HepG2 (cell line): Measurements from ENCODE around the gene ZBED5. TPM values are rescaled to one million over a fixed set of nuclear protein-coding genes. Genes with fewer than 3 reads are reported as not detected.
A peak's percentile ranks its signal among the peaks of the same experiment; 100 is the strongest.

ENCODE experiments used
- ATAC-seq: fragments of 200-7000 bp; cut with Tn5 transposase; 3 replicates; pipeline ENCODE4 v1.9.1; 2020; ENCODE audit warnings: mild to moderate bottlenecking, moderate library complexity
- BruUV-seq: library from RNA; stranded (reverse); fragments of 400-500 nt; replicated peaks from 2 replicates; lab custom pipeline; 2021; lab: Mats Ljungman, UMichigan
- CTCF ChIA-PET: fragments of 300-600 bp; formaldehyde crosslinking; extraction: SDS; loops from one replicate; lab custom pipeline; 2021; ENCODE audit warnings: low total read pairs, inconsistent platforms, low intra/inter-chr PET ratio; lab: Yijun Ruan, JAX
- POLR2A ChIA-PET: fragments of 350-600 bp; sonication (Branson Sonifier 250); formaldehyde crosslinking; loops from one replicate; lab custom pipeline; 2020; ENCODE audit warnings: antibody characterized with exemption, inconsistent platforms; lab: Yijun Ruan, JAX
- DNase-seq: peaks from one replicate; pipeline ENCODE4 v3.0.0-alpha.2; 2015; ENCODE audit warnings: low spot score
- FAIRE-seq: peaks from 3 replicates; lab custom pipeline; 2011; peaks lifted over from hg19 to GRCh38; lab: Jason Lieb, UNC
- H2AFZ ChIP-seq: one replicate; pipeline ENCODE4 v1.6.1; 2011; ENCODE audit warnings: low read length, inconsistent platforms
- H3K27ac ChIP-seq: fragments of 300-600 bp; 3 replicates; pipeline ENCODE4 v1.8.0; 2011; ENCODE audit warnings: mixed run types, mild to moderate bottlenecking, mixed read lengths, low read length, inconsistent platforms; ENCODE audit not compliant: insufficient read depth; ENCODE audit errors: extremely low read length
- H3K27me3 ChIP-seq, 2 experiments: fragments of 200-600 bp in 1 of 2; 2 replicates in 1 of 2; 3 replicates in 1 of 2; pipeline versions ENCODE4 v1.6.0 to v1.8.0; 2011; ENCODE audit warnings: low read length in 2 of 2, mild to moderate bottlenecking in 2 of 2, moderate library complexity in 2 of 2, inconsistent platforms in 1 of 2; ENCODE audit not compliant: insufficient read depth in 2 of 2, control insufficient read depth in 1 of 2
- H3K36me3 ChIP-seq, 2 experiments: fragments of 200-600 bp in 1 of 2; replicated peaks in 1 of 2; 2 replicates in 1 of 2; 3 replicates in 1 of 2; pipeline versions ENCODE4 v1.5.1 to v1.8.0; 2011; ENCODE audit warnings: low read length in 2 of 2, inconsistent platforms in 1 of 2; ENCODE audit not compliant: insufficient read depth in 2 of 2, control insufficient read depth in 1 of 2
- H3K4me1 ChIP-seq: 2 replicates; pipeline ENCODE4 v1.5.1; 2012; ENCODE audit warnings: low read length, inconsistent platforms; ENCODE audit not compliant: insufficient read depth
- H3K4me2 ChIP-seq: 2 replicates; pipeline ENCODE4 v1.6.0; 2011; ENCODE audit warnings: low read depth, low read length, inconsistent platforms
- H3K4me3 ChIP-seq, 3 experiments: fragments of 200-600 bp in 1 of 3; sonication (generic), shearing (Covaris generic) in 1 of 3; replicated peaks in 1 of 3; 2 replicates each; pipeline ENCODE4 v1.5.1; 2011 to 2016; ENCODE audit warnings: low read length in 3 of 3, inconsistent platforms in 2 of 3, low read depth in 2 of 3, mild to moderate bottlenecking in 2 of 3, control low read depth in 1 of 3, mixed read lengths in 1 of 3; ENCODE audit not compliant: insufficient read depth in 1 of 3
- H3K79me2 ChIP-seq: one replicate; pipeline ENCODE4 v1.6.1; 2011; ENCODE audit warnings: low read length, inconsistent platforms; ENCODE audit not compliant: insufficient read depth
- H3K9ac ChIP-seq: 2 replicates; pipeline ENCODE4 v1.6.0; 2011; ENCODE audit warnings: mild to moderate bottlenecking, low read depth, low read length, inconsistent platforms; ENCODE audit not compliant: insufficient read depth
- H3K9me3 ChIP-seq: 2 replicates; pipeline ENCODE4 v1.5.1; 2012; ENCODE audit warnings: mild to moderate bottlenecking, low read length
- H4K20me1 ChIP-seq: 2 replicates; pipeline ENCODE4 v1.6.0; 2011; ENCODE audit warnings: inconsistent platforms, mild to moderate bottlenecking, low read length, moderate library complexity; ENCODE audit not compliant: insufficient read depth
- CEBPB ChIP-seq: IDR thresholded peaks from 2 replicates; pipeline ENCODE4 v1.6.1; 2011; ENCODE audit warnings: low read depth, low read length, improper control_type of control experiment, borderline replicate concordance
- ELF3 ChIP-seq: IDR thresholded peaks from 2 replicates; pipeline ENCODE4 v1.6.1; 2016; ENCODE audit warnings: missing genetic modification reagents, missing compliant biosample characterization
- KAT8 ChIP-seq: IDR thresholded peaks from 2 replicates; pipeline ENCODE4 v1.6.1; 2016; ENCODE audit warnings: missing genetic modification reagents, missing compliant biosample characterization
- SMARCC2 ChIP-seq: fragments of 450-650 bp; IDR thresholded peaks from 2 replicates; pipeline ENCODE4 v1.6.1; 2017; ENCODE audit warnings: antibody characterized with exemption, mild to moderate bottlenecking
- ZNF232 ChIP-seq: sonication (generic); formaldehyde crosslinking; IDR thresholded peaks from 2 replicates; pipeline ENCODE4 v1.4.0; 2020; ENCODE audit warnings: missing genetic modification reagents, borderline replicate concordance
- WGBS: methylation state at CpG from one replicate; pipeline ENCODE4 v1.1.6; 2017; ENCODE audit warnings: low lambda C conversion rate; 5-methylcytosine and 5-hydroxymethylcytosine counted together
- in situ Hi-C: cut with HindIII; loops from 2 replicates; pipeline ENCODE4 v1.10.0; 2017; ENCODE audit warnings: low pct_unique_long_range_greater_than_20kb; ENCODE audit not compliant: extremely low pct_ligation_motif_present
- intact Hi-C: fragments of 100-400 bp; cut with micrococcal nuclease; formaldehyde crosslinking; loops from one replicate; pipeline ENCODE4 v1.10.0; 2022; ENCODE audit not compliant: unreplicated experiment
- polyA plus RNA-seq, 8 experiments: library from polyadenylated mRNA; depleted of rRNA in 3 of 8; stranded (reverse) in 7 of 8; unstranded in 1 of 8; fragments of >200 nt; fragmentation: Illumina TruSeq in 4 of 8; extraction: Trizol in 4 of 8; gene quantifications; 2 replicates each; pipeline versions ENCODE4 v1.2.1 to v1.2.3, GENCODE V29; 2011 to 2016; ENCODE audit warnings: low read depth in 4 of 8, missing spikeins in 1 of 8, mixed read lengths in 1 of 8; ENCODE audit not compliant: insufficient read depth in 1 of 8
- total RNA-seq, 5 experiments: library from RNA; depleted of rRNA; stranded (reverse); fragments of >200 nt; fragmentation: Illumina TruSeq; extraction: Trizol; gene quantifications; 2 replicates each; pipeline ENCODE4 v1.2.3, GENCODE V29; 2016; ENCODE audit warnings: low read depth in 1 of 5
- TF ChIP-seq, protein P1 (sequence below): sonication (generic); formaldehyde crosslinking; IDR thresholded peaks from 2 replicates; pipeline ENCODE4 v1.4.0; 2020; ENCODE audit warnings: missing genetic modification reagents
- TF ChIP-seq, protein P2 (sequence below): sonication (generic); formaldehyde crosslinking; IDR thresholded peaks from 2 replicates; pipeline ENCODE4 v1.5.0; 2020; ENCODE audit warnings: mild to moderate bottlenecking, low read depth, missing genetic modification reagents, borderline replicate concordance

The ZBED5 gene
- total and polyA plus RNA-seq, 2 of the 13 experiments (the other 11 are each of a cell fraction or from before 2014, with no cell fraction given) = 18.2 to 38.6 TPM

DNA sequence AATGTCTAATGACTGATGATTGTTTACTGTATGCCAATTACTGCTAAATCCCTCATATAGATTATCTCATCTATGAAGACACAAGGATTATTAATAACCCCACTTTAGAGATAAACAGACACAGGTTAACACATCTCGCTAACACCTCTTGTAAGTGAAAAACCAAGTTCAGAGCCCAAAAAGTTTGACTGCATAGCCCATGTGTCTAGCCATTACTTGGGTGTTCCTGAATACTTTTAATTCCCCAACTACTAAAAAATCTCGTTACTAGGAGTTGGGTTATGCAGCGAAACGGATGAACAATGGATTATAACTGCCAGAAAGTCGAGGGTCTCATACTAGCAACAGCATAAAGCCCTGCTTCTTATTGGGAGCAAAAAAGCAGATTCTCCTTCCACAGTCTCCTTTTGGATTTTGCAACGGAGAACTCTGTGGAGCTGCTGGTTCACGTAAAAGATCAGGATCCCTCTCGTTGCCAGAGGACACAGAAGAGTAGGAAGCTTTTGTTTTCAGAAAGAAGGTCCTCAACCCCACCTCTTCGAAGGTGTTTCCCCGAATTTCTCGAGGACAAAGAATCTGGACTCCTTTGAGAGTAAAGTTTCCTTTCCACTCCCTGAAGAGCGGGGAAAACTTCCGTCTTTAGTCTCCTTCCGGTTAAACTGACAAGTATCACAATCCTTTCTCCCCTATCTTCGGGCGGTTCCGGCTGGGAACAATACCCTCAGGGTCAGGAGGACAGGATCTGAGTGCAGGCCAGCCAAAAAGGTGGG lies 979 bp downstream of the ZBED5 start (continued):
- TF ChIP-seq, protein P1, sequence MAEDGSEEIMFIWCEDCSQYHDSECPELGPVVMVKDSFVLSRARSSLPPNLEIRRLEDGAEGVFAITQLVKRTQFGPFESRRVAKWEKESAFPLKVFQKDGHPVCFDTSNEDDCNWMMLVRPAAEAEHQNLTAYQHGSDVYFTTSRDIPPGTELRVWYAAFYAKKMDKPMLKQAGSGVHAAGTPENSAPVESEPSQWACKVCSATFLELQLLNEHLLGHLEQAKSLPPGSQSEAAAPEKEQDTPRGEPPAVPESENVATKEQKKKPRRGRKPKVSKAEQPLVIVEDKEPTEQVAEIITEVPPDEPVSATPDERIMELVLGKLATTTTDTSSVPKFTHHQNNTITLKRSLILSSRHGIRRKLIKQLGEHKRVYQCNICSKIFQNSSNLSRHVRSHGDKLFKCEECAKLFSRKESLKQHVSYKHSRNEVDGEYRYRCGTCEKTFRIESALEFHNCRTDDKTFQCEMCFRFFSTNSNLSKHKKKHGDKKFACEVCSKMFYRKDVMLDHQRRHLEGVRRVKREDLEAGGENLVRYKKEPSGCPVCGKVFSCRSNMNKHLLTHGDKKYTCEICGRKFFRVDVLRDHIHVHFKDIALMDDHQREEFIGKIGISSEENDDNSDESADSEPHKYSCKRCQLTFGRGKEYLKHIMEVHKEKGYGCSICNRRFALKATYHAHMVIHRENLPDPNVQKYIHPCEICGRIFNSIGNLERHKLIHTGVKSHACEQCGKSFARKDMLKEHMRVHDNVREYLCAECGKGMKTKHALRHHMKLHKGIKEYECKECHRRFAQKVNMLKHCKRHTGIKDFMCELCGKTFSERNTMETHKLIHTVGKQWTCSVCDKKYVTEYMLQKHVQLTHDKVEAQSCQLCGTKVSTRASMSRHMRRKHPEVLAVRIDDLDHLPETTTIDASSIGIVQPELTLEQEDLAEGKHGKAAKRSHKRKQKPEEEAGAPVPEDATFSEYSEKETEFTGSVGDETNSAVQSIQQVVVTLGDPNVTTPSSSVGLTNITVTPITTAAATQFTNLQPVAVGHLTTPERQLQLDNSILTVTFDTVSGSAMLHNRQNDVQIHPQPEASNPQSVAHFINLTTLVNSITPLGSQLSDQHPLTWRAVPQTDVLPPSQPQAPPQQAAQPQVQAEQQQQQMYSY (CRISPR knock-in tag) = no peak
- TF ChIP-seq KAT8 (CRISPR knock-in tag) (no peak), SMARCC2 (no peak), ELF3 (CRISPR knock-in tag) (peak; percentile 42), ZNF232 (CRISPR knock-in tag) (0 out of 2 replicates have a peak, but pooled peaks have one; percentile 26)
- TF ChIP-seq, protein P2, sequence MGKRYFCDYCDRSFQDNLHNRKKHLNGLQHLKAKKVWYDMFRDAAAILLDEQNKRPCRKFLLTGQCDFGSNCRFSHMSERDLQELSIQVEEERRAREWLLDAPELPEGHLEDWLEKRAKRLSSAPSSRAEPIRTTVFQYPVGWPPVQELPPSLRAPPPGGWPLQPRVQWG (CRISPR knock-in tag) = no peak
- TF ChIP-seq, all 625 proteins: peak for 14

DNA sequence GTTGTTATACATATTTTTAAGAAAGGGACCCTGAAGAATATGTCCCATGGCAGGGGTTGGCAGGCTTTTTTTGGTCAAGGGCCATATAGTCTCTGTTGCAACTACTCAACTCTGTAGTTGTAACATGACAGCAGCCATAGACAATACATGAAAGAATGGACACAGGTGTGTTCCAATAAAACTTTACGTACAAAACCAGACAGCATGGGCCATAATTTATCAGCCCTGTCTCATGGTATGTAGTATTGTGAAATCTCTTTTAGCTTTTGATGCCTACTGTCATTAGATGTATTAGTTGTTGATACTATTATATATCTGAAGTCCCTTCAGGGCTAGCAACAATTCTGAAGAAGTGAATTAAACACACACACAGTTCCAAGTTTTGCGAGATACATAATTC lies 2.6 kb downstream of the ZBED5 start:
- 99% methylated on average over 2 of the region's 2 CpGs for WGBS
- in situ Hi-C loops = loop anchor here (5.0 kb wide), 1 partner anchor 48 kb away; the partner anchor contains the start of gene EIF4G2
- no peak overlapping the region for H3K9ac ChIP-seq
- H2AFZ ChIP-seq = no peak overlapping the region
- peaks cover 22% of the 10 kb centered on the region for H3K4me1 ChIP-seq
- no peak overlapping the region for H3K4me2 ChIP-seq
- POLR2A ChIA-PET = interaction anchor here (2.5 kb wide), 1 partner anchor 47 kb away, joined by 8 read pairs; the partner anchor contains the start of gene EIF4G2
- FAIRE-seq (no peak), DNase-seq (no peak), ATAC-seq (no peak)
- no peaks in the 10 kb centered on the region for H4K20me1 ChIP-seq
- H3K36me3 ChIP-seq = peaks cover 10 to 26% of the 10 kb centered on the region in 2 experiments
- H3K4me3 ChIP-seq = no peak overlapping the region
- no peak overlapping the region for H3K27ac ChIP-seq
- H3K79me2 ChIP-seq = peaks cover 28% of the 10 kb centered on the region
- intact Hi-C loops = no loop called here
- CTCF ChIA-PET = no interaction called here
- no TSS peak for BruUV-seq
- H3K27me3 ChIP-seq = no peaks in the 10 kb centered on the region; a peak in 1 of 5 replicates
- H3K9me3 ChIP-seq = no peaks in the 10 kb centered on the region
- peak; percentile 73 for TF ChIP-seq CEBPB
